EH (cell line): Measurements from ENCODE around the gene SELE.
A peak's percentile ranks its signal among the peaks of the same experiment; 100 is the strongest.
"Not testable (repeated sequence)": the region's sequence is repeated elsewhere in the genome, so short reads cannot be mapped to it uniquely, and the experiment has no call there.

Source experiments
- DNase-seq: peaks from one replicate; pipeline ENCODE4 v3.0.0-alpha.2; 2015; ENCODE audit warnings: low read depth

Gene SELE

GRCh38 chr1:169683661-169684060, 50.2 kb downstream of the SELE start:
- no peak for DNase-seq

- not testable (repeated sequence) for DNase-seq
Measured at GRCh38 chr1:169683168-169683567, 50.7 kb downstream of the SELE start.

GRCh38 chr1:169682071-169682470, 51.8 kb downstream of the SELE start:
- no peak for DNase-seq

GRCh38 chr1:169681140-169681539, 52.7 kb downstream of the SELE start:
- no peak for DNase-seq

GRCh38 chr1:169680377-169681019, 53.4 kb downstream of the SELE start:
- DNase-seq: no peak

- no peak for DNase-seq
Measured at GRCh38 chr1:169679692-169680091, 54.2 kb downstream of the SELE start.

- DNase-seq: peak; percentile 4
Measured at GRCh38 chr1:169676001-169676400, 57.9 kb downstream of the SELE start.
